DOHH2 (cell line): ENCODE results near the gene RICTOR.

Source experiments
- H3F3A ChIP-seq: fragments of 200-600 bp; sonication (generic), shearing (Covaris generic); 2 replicates; pipeline ENCODE4 v1.6.0; 2016; ENCODE audit warnings: antibody characterized with exemption, mild to moderate bottlenecking; ENCODE audit not compliant: control insufficient read depth, insufficient read depth
- H3K27ac ChIP-seq: fragments of 200-600 bp; sonication (generic); 2 replicates; pipeline ENCODE4 v1.5.1; 2014; ENCODE audit warnings: low read depth, mild to moderate bottlenecking, low read length, moderate library complexity
- H3K27me3 ChIP-seq: fragments of 200-600 bp; sonication (generic); 2 replicates; pipeline ENCODE4 v1.6.1; 2014; ENCODE audit warnings: mild to moderate bottlenecking, low read length, mixed read lengths; ENCODE audit not compliant: control insufficient read depth
- H3K36me3 ChIP-seq: fragments of 200-600 bp; sonication (generic); 2 replicates; pipeline ENCODE4 v1.6.1; 2014; ENCODE audit warnings: mild to moderate bottlenecking, low read length, moderate library complexity, mixed read lengths; ENCODE audit not compliant: control insufficient read depth
- H3K4me1 ChIP-seq: fragments of 200-600 bp; sonication (generic); 2 replicates; pipeline ENCODE4 v1.6.1; 2014; ENCODE audit warnings: mild to moderate bottlenecking, low read length, mixed read lengths; ENCODE audit not compliant: control insufficient read depth
- H3K4me2 ChIP-seq: fragments of 200-600 bp; sonication (generic); 2 replicates; pipeline ENCODE4 v1.6.0; 2014; ENCODE audit warnings: mild to moderate bottlenecking, low read length, moderate library complexity
- H3K4me3 ChIP-seq: fragments of 200-600 bp; sonication (generic); 2 replicates; pipeline ENCODE4 v1.5.1; 2014; ENCODE audit warnings: mild to moderate bottlenecking, low read length, mixed read lengths
- H3K79me2 ChIP-seq: fragments of 200-600 bp; sonication (generic); 2 replicates; pipeline ENCODE4 v1.6.1; 2014; ENCODE audit warnings: mild to moderate bottlenecking, low read length, mixed read lengths; ENCODE audit not compliant: control insufficient read depth
- H3K9me2 ChIP-seq: fragments of 200-600 bp; sonication (generic); replicated peaks from 2 replicates; pipeline ENCODE4 v1.6.1; 2014; ENCODE audit warnings: mild to moderate bottlenecking, low read length, mixed read lengths; ENCODE audit not compliant: control insufficient read depth
- H3K9me3 ChIP-seq: fragments of 200-600 bp; sonication (generic); 2 replicates; pipeline ENCODE4 v1.6.1; 2014; ENCODE audit warnings: antibody characterized with exemption, low read length, mixed read lengths; ENCODE audit not compliant: control insufficient read depth, insufficient read depth
- H4K20me1 ChIP-seq: fragments of 200-600 bp; sonication (generic); 2 replicates; pipeline ENCODE4 v1.6.0; 2014; ENCODE audit warnings: low read depth, mild to moderate bottlenecking, antibody characterized with exemption, low read length, moderate library complexity; ENCODE audit not compliant: control insufficient read depth, insufficient read depth
- EZH2phosphoT487 ChIP-seq: fragments of 200-600 bp; sonication (generic); IDR thresholded peaks from 2 replicates; pipeline ENCODE4 v1.6.1; 2017; ENCODE audit warnings: borderline replicate concordance, mild to moderate bottlenecking, antibody characterized with exemption, low read length, moderate library complexity, mixed read lengths
- TF ChIP-seq, protein P1 (sequence below): fragments of 200-600 bp; sonication (generic); IDR thresholded peaks from one replicate; pipeline ENCODE4 v1.5.1; 2014; ENCODE audit warnings: antibody characterized with exemption, mild to moderate bottlenecking, low read depth, low read length; ENCODE audit not compliant: poor library complexity, severe bottlenecking

Gene RICTOR

GRCh38 chr5:38922199-38922598, 152.0 kb downstream of the RICTOR start:
- H3K27ac ChIP-seq: no peak overlapping the region
- TF ChIP-seq EZH2phosphoT487: no peak
- TF ChIP-seq, protein P1, sequence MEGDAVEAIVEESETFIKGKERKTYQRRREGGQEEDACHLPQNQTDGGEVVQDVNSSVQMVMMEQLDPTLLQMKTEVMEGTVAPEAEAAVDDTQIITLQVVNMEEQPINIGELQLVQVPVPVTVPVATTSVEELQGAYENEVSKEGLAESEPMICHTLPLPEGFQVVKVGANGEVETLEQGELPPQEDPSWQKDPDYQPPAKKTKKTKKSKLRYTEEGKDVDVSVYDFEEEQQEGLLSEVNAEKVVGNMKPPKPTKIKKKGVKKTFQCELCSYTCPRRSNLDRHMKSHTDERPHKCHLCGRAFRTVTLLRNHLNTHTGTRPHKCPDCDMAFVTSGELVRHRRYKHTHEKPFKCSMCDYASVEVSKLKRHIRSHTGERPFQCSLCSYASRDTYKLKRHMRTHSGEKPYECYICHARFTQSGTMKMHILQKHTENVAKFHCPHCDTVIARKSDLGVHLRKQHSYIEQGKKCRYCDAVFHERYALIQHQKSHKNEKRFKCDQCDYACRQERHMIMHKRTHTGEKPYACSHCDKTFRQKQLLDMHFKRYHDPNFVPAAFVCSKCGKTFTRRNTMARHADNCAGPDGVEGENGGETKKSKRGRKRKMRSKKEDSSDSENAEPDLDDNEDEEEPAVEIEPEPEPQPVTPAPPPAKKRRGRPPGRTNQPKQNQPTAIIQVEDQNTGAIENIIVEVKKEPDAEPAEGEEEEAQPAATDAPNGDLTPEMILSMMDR: peak; percentile 95
- no peak overlapping the region for H3K4me3 ChIP-seq
- no peak overlapping the region for H3K4me2 ChIP-seq
- H3K4me1 ChIP-seq: no peaks in the 10 kb centered on the region
- no peaks in the 10 kb centered on the region for H3K36me3 ChIP-seq
- 0 out of 2 replicates have a peak, but pooled peaks cover 7% of the 10 kb centered on the region for H3K27me3 ChIP-seq
- H3K9me3 ChIP-seq: no peaks in the 10 kb centered on the region
- no peaks in the 10 kb centered on the region for H3K9me2 ChIP-seq
- H4K20me1 ChIP-seq: no peaks in the 10 kb centered on the region
- H3K79me2 ChIP-seq: no peaks in the 10 kb centered on the region
- no peaks in the 10 kb centered on the region for H3F3A ChIP-seq

GRCh38 chr5:38921174-38921573, 153.0 kb downstream of the RICTOR start:
- 0 out of 2 replicates have a peak, but pooled peaks cover 7% of the 10 kb centered on the region for H3K27me3 ChIP-seq
- H3K79me2 ChIP-seq: no peaks in the 10 kb centered on the region
- H3K4me1 ChIP-seq: no peaks in the 10 kb centered on the region
- no peak overlapping the region for H3K27ac ChIP-seq
- no peak overlapping the region for H3K4me2 ChIP-seq
- H3K9me2 ChIP-seq: no peaks in the 10 kb centered on the region
- H4K20me1 ChIP-seq: no peaks in the 10 kb centered on the region
- H3K4me3 ChIP-seq: no peak overlapping the region
- H3K36me3 ChIP-seq: no peaks in the 10 kb centered on the region
- no peaks in the 10 kb centered on the region for H3K9me3 ChIP-seq
- H3F3A ChIP-seq: no peaks in the 10 kb centered on the region
- TF ChIP-seq EZH2phosphoT487: no peak
- TF ChIP-seq, protein P1: no peak

DNA sequence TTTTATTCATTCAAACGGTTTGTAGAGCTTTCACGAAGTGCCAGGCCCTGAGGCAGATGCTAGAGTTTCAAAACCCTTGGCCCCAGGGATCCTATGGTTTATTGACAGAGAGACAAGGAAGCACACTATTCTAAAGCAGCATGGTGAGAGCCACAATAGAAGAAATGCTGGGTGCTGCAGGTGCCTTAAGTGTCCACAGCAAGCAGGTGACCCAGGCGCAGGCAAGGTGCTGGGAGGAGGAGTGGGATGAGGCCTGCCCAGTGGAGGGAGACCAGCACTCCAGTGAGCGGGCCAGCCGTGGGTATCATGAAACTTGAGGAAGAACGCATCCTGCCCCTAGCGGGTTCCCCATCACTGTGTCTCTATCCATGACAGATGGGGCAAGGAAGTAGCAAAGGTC, 157.4 kb downstream of the RICTOR start:
- TF ChIP-seq, protein P1: no peak
- TF ChIP-seq EZH2phosphoT487: no peak
- Histone ChIP-seq H3F3A (no peaks in the 10 kb centered on the region), H3K4me1 (no peaks in the 10 kb centered on the region), H3K4me3 (no peak overlapping the region), H3K9me3 (no peaks in the 10 kb centered on the region), H4K20me1 (no peaks in the 10 kb centered on the region), H3K4me2 (no peak overlapping the region), H3K9me2 (no peaks in the 10 kb centered on the region), H3K27me3 (peaks cover 7% of the 10 kb centered on the region; the same call in 1 of the 2 replicates), H3K27ac (no peak overlapping the region), H3K36me3 (no peaks in the 10 kb centered on the region), H3K79me2 (no peaks in the 10 kb centered on the region)
